HG02763 (cell line): Measurements from ENCODE around the gene NEU1.

Source experiments
- ATAC-seq: cut with Tn5 transposase; IDR thresholded peaks from one replicate; pipeline ENCODE4 v1.9.1; 2021; ENCODE audit warnings: mild to moderate bottlenecking, moderate library complexity; ENCODE audit not compliant: unreplicated experiment

The NEU1 gene

DNA sequence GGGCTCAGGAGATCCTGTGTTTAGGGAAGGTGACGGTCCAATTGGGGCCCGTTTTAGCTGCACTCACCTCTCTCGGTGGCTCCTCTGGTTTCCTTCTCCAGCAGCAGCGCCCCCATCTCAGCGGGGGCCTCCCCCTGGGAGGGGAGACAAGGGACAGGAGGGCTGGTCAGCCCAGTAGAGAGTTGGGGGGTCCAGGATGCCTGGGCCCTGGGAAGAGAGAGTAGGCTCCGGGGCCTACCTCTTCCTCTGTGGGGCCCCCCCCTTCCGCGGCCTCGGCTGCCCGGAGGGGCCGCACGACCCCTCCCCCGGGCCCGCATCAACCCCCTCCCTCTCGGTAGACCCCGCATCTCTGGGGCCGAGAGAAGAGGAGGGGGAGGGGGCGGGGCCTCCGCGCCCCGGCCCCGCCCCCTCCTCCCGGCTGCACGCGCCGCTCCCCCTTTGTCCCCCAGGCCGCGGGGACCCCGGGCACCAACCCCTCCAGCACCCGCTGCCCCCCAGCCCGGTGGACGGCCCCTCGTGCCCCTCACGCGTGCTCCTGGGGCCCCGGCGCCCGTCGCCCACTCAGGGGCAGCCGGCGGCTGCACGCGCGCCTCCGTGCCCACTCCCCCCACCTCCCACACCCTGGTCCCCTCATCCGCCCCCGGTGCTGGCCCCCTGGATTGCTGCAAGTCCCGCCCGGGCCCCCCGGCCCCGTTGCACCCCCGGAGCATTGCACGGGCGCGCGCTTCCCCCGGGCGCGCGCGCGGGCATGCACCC is 34.4 kb upstream of the NEU1 start:
- ATAC-seq: peak; percentile 5

DNA sequence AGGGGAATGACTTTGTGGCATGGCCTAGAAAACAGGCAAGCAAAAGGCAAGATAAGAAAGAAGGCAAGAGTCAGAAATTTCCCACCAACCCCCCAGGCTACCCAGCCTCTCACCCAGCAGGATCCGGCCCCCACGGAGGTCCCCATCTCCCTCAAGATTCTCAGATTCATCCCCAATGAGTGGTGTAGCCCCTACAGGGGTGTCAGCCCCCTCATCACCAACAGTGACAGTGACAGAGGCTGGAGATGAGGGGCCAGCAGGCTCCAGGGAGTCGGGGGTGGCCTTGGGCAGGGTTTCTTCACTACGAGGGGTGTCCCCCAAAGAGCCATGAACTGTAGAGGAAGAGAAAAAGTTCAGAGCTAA is 33.9 kb upstream of the NEU1 start:
- ATAC-seq: no peak

DNA sequence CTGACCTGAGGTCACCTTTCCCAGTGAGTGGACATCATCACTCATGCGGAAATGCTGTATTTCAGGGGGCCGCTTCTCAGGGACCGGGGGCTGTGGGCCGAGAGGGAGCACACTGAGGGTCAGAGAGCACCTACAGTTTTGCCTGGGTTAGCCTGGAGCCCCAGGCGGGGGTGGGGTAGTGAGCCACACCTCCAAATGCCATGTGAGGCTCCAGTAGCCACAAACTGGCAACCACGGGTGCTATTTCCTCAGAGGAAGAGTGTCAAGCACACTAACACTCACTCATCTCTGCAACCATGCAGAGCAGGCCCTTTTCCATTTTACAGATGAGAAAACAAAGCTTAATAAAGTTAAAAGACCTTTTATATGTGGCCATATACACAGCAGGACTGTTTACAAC is 30.2 kb upstream of the NEU1 start:
- no peak for ATAC-seq

DNA sequence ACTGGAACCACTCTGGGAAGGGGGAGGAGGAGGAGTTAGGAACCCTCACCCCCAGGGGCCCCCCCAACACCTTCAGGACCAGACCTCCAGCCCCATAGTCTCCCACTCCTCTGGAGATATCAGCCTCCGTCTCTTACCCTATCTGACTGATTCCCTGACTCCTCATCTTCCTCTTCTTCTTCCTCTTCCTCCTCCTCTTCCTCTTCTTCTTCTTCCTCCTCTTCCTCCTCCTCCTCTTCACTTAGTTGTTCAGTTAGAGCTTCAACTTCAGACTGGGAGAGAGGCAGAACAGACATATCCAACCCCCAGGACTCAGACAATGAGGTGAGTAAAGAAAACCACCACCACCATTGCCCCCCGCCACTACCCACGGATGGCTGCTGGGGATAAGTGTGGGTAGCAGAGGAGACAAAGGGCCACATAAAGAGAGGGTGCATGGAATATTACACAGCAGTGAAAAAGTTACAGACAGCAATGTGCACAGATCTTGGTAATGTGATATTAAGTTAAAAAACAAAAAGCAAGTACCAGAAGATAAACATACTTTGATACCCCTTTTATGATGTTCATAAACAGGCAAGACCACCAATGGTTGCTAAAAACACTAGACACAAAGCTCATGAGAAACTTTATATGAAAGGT is 26.8 kb upstream of the NEU1 start:
- ATAC-seq: no peak

DNA sequence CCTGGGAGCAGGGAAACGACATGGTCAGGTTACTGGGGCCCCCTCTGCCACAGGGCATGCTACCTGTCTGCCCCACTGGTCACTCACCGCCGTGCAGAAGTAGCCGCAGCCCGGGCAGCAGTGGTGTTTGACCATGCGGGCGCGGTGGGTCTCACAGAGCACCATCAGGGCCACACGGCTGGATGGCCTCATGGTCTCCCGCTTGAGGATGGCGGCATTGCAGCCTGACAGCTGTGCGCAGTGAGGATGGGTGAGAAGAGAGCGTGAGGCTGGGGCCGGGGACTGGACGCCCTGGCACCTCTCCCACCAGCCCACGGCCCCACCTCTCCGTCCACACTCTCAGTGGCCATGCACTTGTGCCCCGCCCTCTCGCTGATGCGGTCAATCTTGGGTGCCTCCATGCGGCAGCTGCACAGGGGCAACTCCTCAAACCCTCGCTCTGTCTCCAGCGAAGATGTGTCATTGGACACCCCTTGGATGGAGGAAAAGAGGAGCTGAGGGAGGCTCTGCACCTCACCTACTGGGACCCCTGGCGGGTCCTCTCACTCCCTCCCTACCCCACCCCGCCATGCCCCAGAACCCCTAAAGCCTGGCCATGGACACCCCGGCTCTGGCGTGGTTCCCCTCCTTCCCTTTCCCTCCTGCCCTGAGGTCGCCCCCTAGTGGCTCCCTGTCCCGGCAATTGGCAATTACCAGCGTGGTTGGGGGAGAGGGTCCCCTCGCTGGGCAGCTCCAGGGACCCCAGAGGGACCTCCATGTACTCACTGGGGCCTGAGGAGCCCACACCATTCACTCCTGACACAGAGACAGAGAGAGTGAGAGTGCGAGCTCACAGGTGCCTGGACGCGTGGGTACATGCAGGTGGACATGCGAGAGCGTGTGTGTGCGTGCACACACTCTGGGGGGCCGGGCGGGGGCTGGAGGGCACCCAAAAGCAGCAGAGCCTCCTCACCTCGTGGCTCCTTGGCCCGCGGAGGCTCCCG is 25.9 kb upstream of the NEU1 start:
- no peak for ATAC-seq

DNA sequence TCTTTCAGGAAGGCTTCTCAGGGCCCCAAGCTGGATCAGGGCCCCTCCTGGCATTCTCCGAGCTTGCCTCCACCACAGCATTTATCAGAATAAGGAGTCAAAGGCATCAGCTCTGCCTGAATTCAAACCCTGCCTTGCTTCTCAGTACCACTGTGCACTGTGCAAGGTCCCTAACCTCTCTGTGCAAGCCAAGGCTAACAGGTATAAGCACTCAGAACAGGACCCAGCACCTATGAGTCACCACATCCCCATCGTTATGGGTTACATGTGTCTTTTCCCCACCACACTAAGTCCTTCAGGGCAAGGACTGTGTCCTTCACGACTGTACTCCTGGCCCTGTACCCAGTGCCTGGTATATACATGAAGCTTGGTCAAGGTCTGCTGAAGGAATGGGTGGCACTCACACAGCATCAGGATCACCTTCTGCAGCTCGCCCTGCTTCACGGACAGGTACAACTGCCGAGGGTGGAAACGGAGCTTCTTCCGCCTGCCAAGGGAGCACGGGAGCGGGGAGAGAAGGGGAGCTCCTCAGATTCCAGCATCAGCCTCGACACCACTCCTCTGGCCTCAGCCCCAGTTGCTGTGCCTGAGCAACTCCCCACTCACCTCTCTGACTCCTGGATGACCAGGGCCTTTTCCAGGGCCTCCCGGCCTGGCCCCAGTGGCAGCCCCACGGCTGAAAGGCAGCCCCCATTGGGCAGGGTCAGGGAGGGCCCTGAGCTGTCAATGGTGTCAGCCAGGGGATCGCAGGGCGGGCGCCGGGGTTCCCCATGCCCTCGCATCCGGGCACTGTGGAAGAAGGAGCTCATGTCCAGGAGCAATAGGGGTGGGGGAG is 24.8 kb upstream of the NEU1 start:
- no peak for ATAC-seq

DNA sequence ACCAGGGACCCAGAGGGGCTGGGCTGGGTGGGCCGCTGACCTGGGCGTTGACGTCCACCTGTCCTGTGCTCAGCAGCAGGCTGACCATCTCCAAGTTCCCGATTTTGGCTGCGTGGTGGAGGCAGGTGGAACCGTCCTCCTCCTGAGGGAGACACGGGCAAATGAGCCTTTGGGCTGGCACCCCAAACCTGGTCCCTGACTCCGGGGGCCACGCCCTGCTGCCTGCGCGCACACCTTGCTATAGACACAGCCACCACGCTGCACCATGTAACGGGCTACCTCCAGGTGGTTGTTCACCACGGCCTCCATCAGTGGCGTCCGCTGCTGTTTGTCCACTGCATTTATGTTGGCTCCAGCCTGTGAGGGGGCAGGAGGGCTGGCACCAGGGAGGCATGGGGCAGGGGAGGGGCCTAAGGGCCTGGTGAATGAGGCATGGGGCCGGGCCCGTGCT is 23.9 kb upstream of the NEU1 start:
- ATAC-seq: no peak

DNA sequence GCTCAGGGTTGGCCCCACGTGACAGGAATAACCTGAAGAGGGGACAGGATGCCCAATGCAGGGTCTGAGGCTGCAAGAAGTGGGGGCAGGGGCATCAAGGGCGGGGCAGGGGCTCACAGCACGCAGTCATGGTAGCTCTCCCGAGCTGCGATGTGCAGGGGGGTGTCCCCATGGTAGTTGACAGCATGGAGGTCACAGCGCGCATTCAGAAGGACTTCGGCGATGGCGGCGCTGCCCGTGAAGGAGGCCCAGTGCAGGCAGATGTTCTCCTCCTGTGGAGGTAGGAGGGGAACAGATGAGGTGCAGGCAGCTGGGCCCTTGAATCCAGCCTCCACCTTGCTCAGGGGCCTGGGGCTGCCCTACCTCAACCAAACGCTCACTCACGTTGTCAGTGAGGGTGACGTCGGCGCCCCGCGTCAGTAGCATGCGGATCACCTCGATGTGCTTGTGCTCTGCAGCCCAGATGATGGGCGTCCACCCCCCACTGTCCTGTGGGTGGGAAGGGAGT is 22.0 kb upstream of the NEU1 start:
- no peak for ATAC-seq

DNA sequence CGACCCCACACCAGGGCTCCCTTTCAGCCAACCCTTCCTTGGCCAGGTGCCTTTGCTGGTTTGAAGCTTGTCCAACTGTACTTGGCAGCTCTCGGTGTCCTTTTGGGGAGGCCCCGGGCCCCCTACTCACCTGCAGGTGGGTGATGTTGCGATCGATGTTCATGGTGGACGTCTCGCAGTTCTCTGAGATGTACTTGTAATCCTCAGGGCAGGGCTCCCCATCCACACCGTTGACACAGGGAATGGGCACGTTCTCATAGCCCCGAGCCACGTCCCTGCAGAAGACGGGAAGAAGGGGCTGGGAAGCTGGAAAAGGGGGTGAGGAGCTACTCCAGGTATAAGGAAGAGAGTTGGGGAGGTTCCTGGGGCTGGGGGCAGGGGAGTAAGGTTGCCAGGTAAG is 21.1 kb upstream of the NEU1 start:
- ATAC-seq: no peak

DNA sequence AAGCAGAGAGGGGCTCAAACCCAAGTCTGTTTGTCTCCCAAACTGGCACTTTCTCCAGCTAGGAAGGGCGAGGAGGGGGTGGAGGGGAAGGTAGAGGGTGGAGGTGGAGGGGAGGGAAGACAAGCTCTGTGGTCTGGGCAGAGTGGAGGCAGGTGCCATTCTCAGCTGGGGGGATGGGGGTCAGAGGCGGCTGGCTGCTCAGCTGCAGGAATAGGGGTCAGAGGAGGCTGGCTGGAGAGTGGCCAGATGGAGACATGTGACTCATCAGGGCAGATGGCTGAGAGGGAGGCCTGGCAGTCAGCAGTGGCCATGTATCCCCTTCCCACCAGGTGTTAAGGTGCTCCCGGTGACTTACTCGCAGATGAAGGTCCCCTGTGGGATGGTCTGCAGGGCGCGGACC is 19.7 kb upstream of the NEU1 start:
- ATAC-seq: no peak

DNA sequence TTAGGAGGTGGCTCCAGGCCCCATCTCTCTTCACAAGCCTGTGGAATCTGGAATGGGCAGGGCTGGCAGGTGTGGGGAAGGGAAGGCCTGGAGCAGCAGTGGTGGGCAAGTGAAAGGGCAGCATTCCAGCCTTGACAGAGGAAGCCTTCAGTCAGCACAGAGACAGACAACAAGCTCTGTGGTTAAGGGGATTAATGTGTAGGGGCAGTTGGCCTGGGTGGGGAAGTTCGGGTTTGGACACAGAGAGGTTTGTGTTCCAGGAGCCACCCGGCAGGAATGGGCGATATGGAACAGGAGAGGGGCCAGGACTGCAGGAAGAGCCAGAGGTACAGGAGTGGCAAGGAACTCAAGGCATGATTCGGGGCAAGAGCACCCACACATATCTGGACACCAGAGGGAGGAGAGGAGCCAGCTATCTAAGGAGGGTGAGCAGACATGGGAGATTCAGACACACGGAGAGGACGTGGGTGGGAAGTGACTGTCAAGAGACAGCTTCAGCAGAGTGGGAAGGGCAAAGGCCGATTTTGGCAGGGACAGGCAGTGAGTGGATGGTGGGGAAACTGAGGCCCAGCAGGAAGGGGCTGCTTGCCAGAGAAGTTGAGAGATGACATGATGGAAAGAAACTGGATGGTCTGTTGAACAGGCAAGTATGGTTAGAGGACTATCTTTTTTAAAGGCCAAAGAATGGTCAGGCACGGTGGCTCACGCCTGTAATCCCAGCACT is 18.7 kb upstream of the NEU1 start:
- no peak for ATAC-seq

DNA sequence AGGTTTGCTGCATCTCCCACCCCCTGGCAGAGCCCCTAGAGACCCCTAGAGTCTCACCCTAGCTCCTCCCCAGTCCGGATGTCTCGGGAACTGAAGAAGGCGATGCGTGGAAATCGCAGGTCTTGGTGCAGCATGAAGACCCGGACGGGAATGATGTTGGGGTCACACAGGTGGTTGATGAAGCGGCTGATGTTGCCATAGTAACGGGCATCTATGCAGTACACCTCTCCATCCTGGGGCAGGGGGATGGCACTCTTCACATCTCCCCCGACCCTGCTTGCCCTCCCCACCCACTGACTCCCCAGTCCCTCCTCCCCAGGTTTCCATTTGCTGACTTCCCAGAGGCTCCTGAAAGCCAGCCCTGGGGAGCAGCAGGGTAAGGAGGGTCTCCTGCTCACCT is 18.0 kb upstream of the NEU1 start:
- no peak for ATAC-seq

DNA sequence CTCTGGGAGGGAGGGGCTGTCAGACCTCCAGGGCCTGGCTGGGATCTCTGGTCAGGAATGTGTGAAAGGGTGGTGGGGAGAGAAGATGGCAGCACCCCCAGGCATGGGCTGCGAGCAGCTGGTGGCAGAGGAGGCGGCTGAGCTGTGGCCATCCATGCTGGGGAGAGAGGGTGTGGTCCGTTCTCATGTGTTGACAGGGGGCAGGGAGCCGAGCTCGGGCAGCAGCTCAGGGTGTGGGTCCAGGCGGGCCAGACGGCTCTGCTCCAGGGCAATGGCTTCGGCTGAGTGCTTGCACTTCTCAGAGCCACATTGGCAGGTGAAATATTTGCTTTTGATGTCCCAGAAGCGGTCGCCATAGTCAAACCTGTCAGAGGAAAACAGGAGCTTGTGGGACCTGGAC is 17.3 kb upstream of the NEU1 start:
- ATAC-seq: no peak

DNA sequence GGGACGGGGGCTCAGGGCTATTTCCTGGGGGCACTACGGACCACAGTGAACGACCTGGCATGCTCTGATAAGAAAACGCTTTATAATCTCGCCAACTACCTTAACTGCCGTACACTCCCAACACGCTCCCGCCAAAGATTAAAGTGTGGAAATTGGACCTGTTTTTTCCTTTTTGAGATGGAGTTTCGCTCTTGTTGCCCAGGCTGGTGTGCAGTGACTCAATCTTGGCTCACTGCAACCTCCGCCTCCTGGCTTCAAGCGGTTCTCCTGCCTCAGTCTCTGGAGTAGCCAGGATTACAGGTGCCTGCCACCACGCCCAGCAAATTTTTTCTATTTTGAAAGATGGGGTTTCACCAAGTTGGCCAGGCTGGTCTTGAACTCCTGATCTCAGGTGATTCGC is 16.5 kb upstream of the NEU1 start:
- no peak for ATAC-seq

DNA sequence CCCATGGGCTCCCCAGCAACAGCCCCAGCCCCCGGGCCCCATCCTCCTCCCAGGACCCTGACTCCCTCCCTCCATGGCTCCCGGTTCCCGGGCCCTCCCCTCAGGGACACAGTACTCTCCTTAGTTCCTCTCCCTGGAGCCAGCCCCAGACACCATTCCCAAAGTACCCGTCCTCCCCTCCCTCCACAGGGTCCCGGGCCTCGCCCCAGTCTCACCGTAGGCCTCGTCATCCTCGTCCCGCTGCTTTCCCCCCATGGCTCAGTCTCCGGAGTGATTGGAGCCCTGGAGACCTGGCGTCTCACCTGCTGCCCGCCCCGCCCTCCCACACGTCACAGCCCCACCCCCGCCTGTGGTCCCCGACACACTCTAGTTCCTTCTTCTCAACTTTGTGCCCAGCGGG is 16.1 kb upstream of the NEU1 start, which contains the start of gene SLC44A4:
TSS of gene SLC44A4 (minus strand) at position 272 of the 400 bp plus-strand sequence. CDS start at position 255, 17 bp downstream.
- no peak for ATAC-seq

DNA sequence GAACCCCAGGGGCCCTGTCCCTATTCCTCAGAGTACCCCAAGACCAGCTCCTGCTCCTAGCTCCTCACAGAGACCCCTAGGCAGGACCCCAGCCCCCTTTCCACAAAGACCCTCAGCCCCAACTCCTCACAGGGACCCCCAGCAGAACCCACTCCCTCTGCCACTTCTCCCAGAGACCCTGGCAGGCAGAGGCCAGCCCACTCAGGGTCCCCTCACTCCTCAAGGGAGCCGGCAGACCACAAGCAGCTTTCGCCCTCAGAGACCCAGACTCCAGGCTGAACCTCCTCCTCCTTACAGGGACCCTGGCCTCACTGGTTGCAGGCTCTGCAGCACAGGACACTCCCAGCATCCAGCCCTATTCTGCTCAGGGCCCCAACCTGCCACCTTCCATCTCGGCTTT is 15.6 kb upstream of the NEU1 start:
- ATAC-seq: no peak

DNA sequence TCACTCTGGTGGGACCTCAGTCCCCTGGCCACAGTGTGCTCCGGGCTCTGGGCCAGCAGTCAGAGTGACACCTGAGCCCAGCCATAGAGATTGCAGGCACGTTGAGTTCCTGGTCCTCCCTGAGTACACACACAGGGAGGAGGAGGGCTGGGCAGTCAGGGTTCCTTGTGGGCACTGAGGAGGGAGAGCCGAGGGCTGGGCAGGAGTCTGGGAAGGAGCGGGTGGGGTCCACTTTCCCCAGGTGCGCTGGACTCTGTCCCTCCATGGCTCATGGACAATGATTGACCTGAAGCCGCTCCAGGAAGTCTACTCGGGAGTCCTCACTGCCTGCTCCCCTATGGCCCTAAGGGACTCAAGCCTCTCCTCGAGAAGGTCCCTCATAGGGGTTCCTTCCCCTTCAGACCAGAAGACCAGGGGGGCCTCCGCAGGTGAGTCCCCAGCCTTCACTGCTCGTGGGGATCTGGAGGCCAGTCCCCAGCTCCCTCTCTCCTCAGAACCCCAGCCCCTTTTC is 15.1 kb upstream of the NEU1 start:
- ATAC-seq: no peak

DNA sequence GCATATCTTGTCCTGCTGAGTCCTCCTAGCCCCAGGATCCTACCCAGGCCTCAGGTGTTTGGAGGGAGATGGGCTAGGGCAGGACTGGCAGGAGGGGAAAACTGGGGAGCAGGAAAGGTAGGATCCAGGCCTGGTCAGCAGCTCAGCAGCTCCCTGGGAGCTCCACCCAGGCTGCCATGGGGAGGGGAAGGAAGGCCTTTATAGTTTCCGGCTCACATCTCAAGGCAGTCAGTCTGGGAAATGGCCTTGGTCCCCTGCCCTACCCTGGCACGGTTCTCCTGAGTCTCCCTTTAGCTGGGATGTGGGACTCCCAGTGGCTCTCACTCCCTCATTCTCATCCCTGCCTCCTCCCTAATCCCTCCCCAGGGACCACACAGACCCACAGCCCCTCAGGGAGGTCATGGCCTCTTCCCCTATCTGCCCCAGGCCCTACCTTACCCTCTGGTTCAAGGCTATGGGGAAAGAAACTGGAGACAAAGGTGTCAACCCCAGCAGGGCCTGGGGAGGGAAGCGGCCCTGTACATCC is 14.6 kb upstream of the NEU1 start:
- ATAC-seq: no peak

DNA sequence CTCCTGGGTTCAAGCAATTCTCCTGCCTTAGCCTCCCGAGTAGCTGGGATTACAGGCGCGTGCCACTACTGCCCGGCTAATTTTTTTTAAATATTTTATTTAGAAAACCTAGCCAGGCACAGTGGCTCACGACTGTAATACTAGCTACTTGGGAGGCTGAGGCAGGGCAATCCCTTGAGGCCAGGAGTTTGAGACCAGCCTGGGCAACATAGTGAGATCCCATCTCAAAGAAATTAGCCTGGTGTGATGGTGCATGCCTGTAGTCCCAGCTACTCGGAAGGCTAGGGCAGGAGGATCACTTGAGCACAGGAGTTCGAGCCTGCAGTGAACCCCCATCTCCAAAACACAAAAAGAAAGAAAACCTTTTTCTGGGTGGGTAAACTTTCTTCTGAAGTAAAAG is 13.7 kb upstream of the NEU1 start:
- ATAC-seq: no peak
